Measurements from ENCODE around the gene EP400.

EP400 gene

GRCh38 chr12:132026061-132026795 lies 76.5 kb downstream of the EP400 start:
- H3K4me1 Mint-ChIP-seq (ENCODE audit: low read depth): no peaks in the 10 kb centered on the region
- H3K4me3 Mint-ChIP-seq: no peak overlapping the region
- no peaks in the 10 kb centered on the region for H3K27me3 Mint-ChIP-seq (ENCODE audit: low read depth)
- H3K36me3 Mint-ChIP-seq (ENCODE audit: low read depth): peaks cover 44% of the 10 kb centered on the region
- H3K27ac Mint-ChIP-seq: no peak overlapping the region
- no peak for DNase-seq (ENCODE audit: low spot score)
- H3K9me3 Mint-ChIP-seq: no peaks in the 10 kb centered on the region

GRCh38 chr12:132026796-132027500 lies 77.2 kb downstream of the EP400 start:
- Mint-ChIP-seq H3K4me3 (no peak overlapping the region), H3K9me3 (no peaks in the 10 kb centered on the region), H3K36me3 (ENCODE audit: low read depth) (peaks cover 42% of the 10 kb centered on the region), H3K27me3 (ENCODE audit: low read depth) (no peaks in the 10 kb centered on the region), H3K4me1 (ENCODE audit: low read depth) (no peaks in the 10 kb centered on the region), H3K27ac (no peak overlapping the region)
- DNase-seq (ENCODE audit: low spot score): no peak

- no peaks in the 10 kb centered on the region for H3K4me1 Mint-ChIP-seq (ENCODE audit: low read depth)
- no peak overlapping the region for H3K27ac Mint-ChIP-seq
- H3K36me3 Mint-ChIP-seq (ENCODE audit: low read depth): peaks cover 41% of the 10 kb centered on the region
- no peaks in the 10 kb centered on the region for H3K27me3 Mint-ChIP-seq (ENCODE audit: low read depth)
- H3K9me3 Mint-ChIP-seq: no peaks in the 10 kb centered on the region
- H3K4me3 Mint-ChIP-seq: no peak overlapping the region
- no peak for DNase-seq (ENCODE audit: low spot score)
These were observed 77.9 kb downstream of the EP400 start for GRCh38 chr12:132027636-132028035.

- H3K27me3 Mint-ChIP-seq (ENCODE audit: low read depth): no peaks in the 10 kb centered on the region
These were observed 78.4 kb downstream of the EP400 start for GRCh38 chr12:132028111-132028510.

GRCh38 chr12:132029503-132030300 lies 80.0 kb downstream of the EP400 start:
- H3K4me1 Mint-ChIP-seq (ENCODE audit: low read depth): no peaks in the 10 kb centered on the region
- no peak for DNase-seq (ENCODE audit: low spot score)
- H3K9me3 Mint-ChIP-seq: no peaks in the 10 kb centered on the region
- no peaks in the 10 kb centered on the region for H3K27me3 Mint-ChIP-seq (ENCODE audit: low read depth)
- no peak overlapping the region for H3K27ac Mint-ChIP-seq
- no peak overlapping the region for H3K4me3 Mint-ChIP-seq
- H3K36me3 Mint-ChIP-seq (ENCODE audit: low read depth): peaks cover 51% of the 10 kb centered on the region

More at GRCh38 chr12:132028111-132028510, 78.4 kb downstream of the EP400 start:
- no peak for DNase-seq (ENCODE audit: low spot score)
- Mint-ChIP-seq H3K4me1 (ENCODE audit: low read depth) (no peaks in the 10 kb centered on the region), H3K4me3 (no peak overlapping the region), H3K27ac (no peak overlapping the region), H3K9me3 (no peaks in the 10 kb centered on the region), H3K36me3 (ENCODE audit: low read depth) (peaks cover 42% of the 10 kb centered on the region)

- H3K27me3 Mint-ChIP-seq (ENCODE audit: low read depth): no peaks in the 10 kb centered on the region
- H3K9me3 Mint-ChIP-seq: no peaks in the 10 kb centered on the region
- H3K4me3 Mint-ChIP-seq: no peak overlapping the region
- H3K36me3 Mint-ChIP-seq (ENCODE audit: low read depth): peaks cover 51% of the 10 kb centered on the region
- H3K27ac Mint-ChIP-seq: no peak overlapping the region
- no peak for DNase-seq (ENCODE audit: low spot score)
- H3K4me1 Mint-ChIP-seq (ENCODE audit: low read depth): no peaks in the 10 kb centered on the region
These were observed 80.8 kb downstream of the EP400 start for GRCh38 chr12:132030367-132031038.

GRCh38 chr12:132033627-132034026 lies 83.9 kb downstream of the EP400 start:
- peaks cover 56% of the 10 kb centered on the region for H3K36me3 Mint-ChIP-seq (ENCODE audit: low read depth)
- no peak overlapping the region for H3K27ac Mint-ChIP-seq

GRCh38 chr12:132036063-132036683 lies 86.4 kb downstream of the EP400 start:
- Mint-ChIP-seq H3K4me1 (ENCODE audit: low read depth) (no peaks in the 10 kb centered on the region), H3K4me3 (no peak overlapping the region), H3K27me3 (ENCODE audit: low read depth) (no peaks in the 10 kb centered on the region), H3K36me3 (ENCODE audit: low read depth) (peaks cover 56% of the 10 kb centered on the region), H3K9me3 (no peaks in the 10 kb centered on the region), H3K27ac (no peak overlapping the region)
- no peak for DNase-seq (ENCODE audit: low spot score)

More at GRCh38 chr12:132033627-132034026, 83.9 kb downstream of the EP400 start:
- Mint-ChIP-seq H3K4me1 (ENCODE audit: low read depth) (no peaks in the 10 kb centered on the region), H3K4me3 (no peak overlapping the region), H3K9me3 (no peaks in the 10 kb centered on the region), H3K27me3 (ENCODE audit: low read depth) (no peaks in the 10 kb centered on the region)
- DNase-seq (ENCODE audit: low spot score): no peak

- Mint-ChIP-seq H3K27ac (peak overlapping the region; percentile 2), H3K9me3 (no peaks in the 10 kb centered on the region), H3K4me1 (ENCODE audit: low read depth) (peaks cover 6% of the 10 kb centered on the region), H3K36me3 (ENCODE audit: low read depth) (peaks cover 45% of the 10 kb centered on the region), H3K4me3 (no peak overlapping the region), H3K27me3 (ENCODE audit: low read depth) (no peaks in the 10 kb centered on the region)
- DNase-seq (ENCODE audit: low spot score): no peak
These were observed 91.3 kb downstream of the EP400 start for GRCh38 chr12:132040906-132041606.

GRCh38 chr12:132043216-132043615 lies 93.5 kb downstream of the EP400 start:
- peaks cover 42% of the 10 kb centered on the region for H3K36me3 Mint-ChIP-seq (ENCODE audit: low read depth)
- H3K27me3 Mint-ChIP-seq (ENCODE audit: low read depth): no peaks in the 10 kb centered on the region
- no peak overlapping the region for H3K4me3 Mint-ChIP-seq
- peaks cover 6% of the 10 kb centered on the region for H3K4me1 Mint-ChIP-seq (ENCODE audit: low read depth)
- no peak overlapping the region for H3K27ac Mint-ChIP-seq
- H3K9me3 Mint-ChIP-seq: no peaks in the 10 kb centered on the region
- no peak for DNase-seq (ENCODE audit: low spot score)

GRCh38 chr12:132043770-132044467 lies 94.2 kb downstream of the EP400 start:
- Mint-ChIP-seq H3K9me3 (no peaks in the 10 kb centered on the region), H3K27me3 (ENCODE audit: low read depth) (no peaks in the 10 kb centered on the region), H3K36me3 (ENCODE audit: low read depth) (peaks cover 37% of the 10 kb centered on the region), H3K27ac (no peak overlapping the region), H3K4me1 (ENCODE audit: low read depth) (peaks cover 6% of the 10 kb centered on the region), H3K4me3 (no peak overlapping the region)
- no peak for DNase-seq (ENCODE audit: low spot score)

GRCh38 chr12:132044661-132045412 lies 95.1 kb downstream of the EP400 start:
- peaks cover 6% of the 10 kb centered on the region for H3K4me1 Mint-ChIP-seq (ENCODE audit: low read depth)
- peaks cover 37% of the 10 kb centered on the region for H3K36me3 Mint-ChIP-seq (ENCODE audit: low read depth)
- no peak for DNase-seq (ENCODE audit: low spot score)
- no peaks in the 10 kb centered on the region for H3K27me3 Mint-ChIP-seq (ENCODE audit: low read depth)
- H3K4me3 Mint-ChIP-seq: no peak overlapping the region
- H3K9me3 Mint-ChIP-seq: no peaks in the 10 kb centered on the region
- H3K27ac Mint-ChIP-seq: no peak overlapping the region

Measured in T-helper 2 cell treated with Interferon-gamma antibody and Interleukin-4, amounts not matched to agents 5 μg/mL and 100 μg/mL, for 36 hours (primary cell).